Measurements from ENCODE around the gene BABAM2. TPM values are rescaled to one million over a fixed set of nuclear protein-coding genes. Genes with fewer than 3 reads are reported as not detected.

The BABAM2 gene
- total RNA-seq, 6 experiments from 2014 or later = 17.1 to 39.4 (median 25.5) TPM

DNA sequence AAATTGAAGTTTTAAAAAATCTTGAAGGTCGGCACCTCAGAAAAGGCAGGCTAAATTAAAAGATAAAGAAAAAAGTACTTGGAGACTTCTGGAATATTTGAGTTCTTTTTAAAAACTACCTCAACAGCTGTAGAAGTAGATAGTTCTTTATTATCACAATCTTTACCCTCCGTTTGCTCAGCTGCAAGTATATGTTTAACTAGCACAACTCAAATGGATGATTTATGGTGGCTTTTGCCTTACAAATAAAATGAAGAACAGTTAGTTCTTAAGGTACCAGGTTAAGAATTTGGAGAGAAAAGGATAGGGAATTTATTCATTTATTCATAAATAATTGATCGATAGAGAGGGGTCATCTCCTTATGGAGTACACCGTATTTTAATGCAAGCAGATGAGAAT, 264.6 kb downstream of the BABAM2 start:
- ATAC-seq (no peak), DNase-seq (no peak)
- WGBS (ENCODE audit: insufficient coverage, low coverage, low lambda C conversion rate, missing lambda C conversion rate) = 89% methylated on average over 4 of the region's 4 CpGs
- peaks cover 0 to 15% (median 3%) of the 10 kb centered on the region in 4 donors for H3K9me3 ChIP-seq
- TF ChIP-seq, protein P1, sequence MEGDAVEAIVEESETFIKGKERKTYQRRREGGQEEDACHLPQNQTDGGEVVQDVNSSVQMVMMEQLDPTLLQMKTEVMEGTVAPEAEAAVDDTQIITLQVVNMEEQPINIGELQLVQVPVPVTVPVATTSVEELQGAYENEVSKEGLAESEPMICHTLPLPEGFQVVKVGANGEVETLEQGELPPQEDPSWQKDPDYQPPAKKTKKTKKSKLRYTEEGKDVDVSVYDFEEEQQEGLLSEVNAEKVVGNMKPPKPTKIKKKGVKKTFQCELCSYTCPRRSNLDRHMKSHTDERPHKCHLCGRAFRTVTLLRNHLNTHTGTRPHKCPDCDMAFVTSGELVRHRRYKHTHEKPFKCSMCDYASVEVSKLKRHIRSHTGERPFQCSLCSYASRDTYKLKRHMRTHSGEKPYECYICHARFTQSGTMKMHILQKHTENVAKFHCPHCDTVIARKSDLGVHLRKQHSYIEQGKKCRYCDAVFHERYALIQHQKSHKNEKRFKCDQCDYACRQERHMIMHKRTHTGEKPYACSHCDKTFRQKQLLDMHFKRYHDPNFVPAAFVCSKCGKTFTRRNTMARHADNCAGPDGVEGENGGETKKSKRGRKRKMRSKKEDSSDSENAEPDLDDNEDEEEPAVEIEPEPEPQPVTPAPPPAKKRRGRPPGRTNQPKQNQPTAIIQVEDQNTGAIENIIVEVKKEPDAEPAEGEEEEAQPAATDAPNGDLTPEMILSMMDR (IDR thresholded peaks at IDR 0.05) = no peak
- no peak for TF ChIP-seq POLR2A (IDR thresholded peaks at IDR 0.05)
- no peaks in the 10 kb centered on the region for H3K27me3 ChIP-seq
- intact Hi-C loops (cut with DNase I) = no loop called here
- no peak overlapping the region for H3K27ac ChIP-seq
- no peaks in the 10 kb centered on the region for H3K36me3 ChIP-seq
- no peaks in the 10 kb centered on the region for H3K4me1 ChIP-seq
- H3K4me3 ChIP-seq = no peak overlapping the region

GRCh38 chr2:28155627-28156026, 265.1 kb downstream of the BABAM2 start:
- Histone ChIP-seq H3K9me3 (peaks cover 0 to 15% (median 3%) of the 10 kb centered on the region in 4 donors), H3K27me3 (no peaks in the 10 kb centered on the region), H3K27ac (no peak overlapping the region), H3K4me3 (no peak overlapping the region), H3K4me1 (peaks cover 0 to under 1% (median 0%) of the 10 kb centered on the region in 4 donors), H3K36me3 (no peaks in the 10 kb centered on the region)
- no peak for DNase-seq
- 85% methylated on average over 1 of the region's 1 CpG for WGBS (ENCODE audit: insufficient coverage, low coverage, low lambda C conversion rate, missing lambda C conversion rate)
- ATAC-seq = peak in 1 of 4 donors; percentile 32
- TF ChIP-seq, protein P1 (IDR thresholded peaks at IDR 0.05) = peak; percentile 24 to 63 (median 45)
- no peak for TF ChIP-seq POLR2A (IDR thresholded peaks at IDR 0.05)
- intact Hi-C loops (cut with DNase I) = no loop called here

- H3K27me3 ChIP-seq = no peaks in the 10 kb centered on the region
- ATAC-seq (no peak), DNase-seq (no peak)
- 100% methylated on average over 2 of the region's 2 CpGs for WGBS (ENCODE audit: insufficient coverage, low coverage, low lambda C conversion rate, missing lambda C conversion rate)
- peaks cover 0 to 14% (median 0%) of the 10 kb centered on the region in 4 donors for H3K4me1 ChIP-seq
- no peak overlapping the region for H3K27ac ChIP-seq
- intact Hi-C loops (cut with DNase I) = no loop called here
- no peak overlapping the region for H3K4me3 ChIP-seq
- TF ChIP-seq, protein P1 (IDR thresholded peaks at IDR 0.05) = no peak
- TF ChIP-seq POLR2A (IDR thresholded peaks at IDR 0.05) = no peak
- H3K36me3 ChIP-seq = no peaks in the 10 kb centered on the region
- peaks cover 0 to 15% (median 3%) of the 10 kb centered on the region in 4 donors for H3K9me3 ChIP-seq
Observed at GRCh38 chr2:28158791-28159190, 268.3 kb downstream of the BABAM2 start.

GRCh38 chr2:28160986-28161425, 270.5 kb downstream of the BABAM2 start:
- intact Hi-C loops (cut with DNase I) = no loop called here
- H3K4me3 ChIP-seq = no peak overlapping the region
- H3K9me3 ChIP-seq = peaks cover 0 to 7% (median under 1%) of the 10 kb centered on the region in 4 donors
- H3K27ac ChIP-seq = no peak overlapping the region
- no peaks in the 10 kb centered on the region for H3K36me3 ChIP-seq
- DNase-seq = no peak
- 51% methylated on average over 3 of the region's 3 CpGs for WGBS (ENCODE audit: insufficient coverage, low coverage, low lambda C conversion rate, missing lambda C conversion rate)
- H3K4me1 ChIP-seq = peaks cover 0 to 14% (median 0%) of the 10 kb centered on the region in 4 donors
- ATAC-seq = peak in 2 of 4 donors; percentile 52 to 75
- TF ChIP-seq POLR2A (IDR thresholded peaks at IDR 0.05) = no peak
- TF ChIP-seq, protein P1 (IDR thresholded peaks at IDR 0.05) = no peak
- no peaks in the 10 kb centered on the region for H3K27me3 ChIP-seq

Data from right lobe of liver (tissue), 6 donors.